ENCODE data around the gene FAAP100. TPM values are rescaled to one million over a fixed set of nuclear protein-coding genes. Genes with fewer than 3 reads are reported as not detected.

Gene FAAP100
- total RNA-seq, 1 donor from 2014 or later: 76.5 TPM

DNA sequence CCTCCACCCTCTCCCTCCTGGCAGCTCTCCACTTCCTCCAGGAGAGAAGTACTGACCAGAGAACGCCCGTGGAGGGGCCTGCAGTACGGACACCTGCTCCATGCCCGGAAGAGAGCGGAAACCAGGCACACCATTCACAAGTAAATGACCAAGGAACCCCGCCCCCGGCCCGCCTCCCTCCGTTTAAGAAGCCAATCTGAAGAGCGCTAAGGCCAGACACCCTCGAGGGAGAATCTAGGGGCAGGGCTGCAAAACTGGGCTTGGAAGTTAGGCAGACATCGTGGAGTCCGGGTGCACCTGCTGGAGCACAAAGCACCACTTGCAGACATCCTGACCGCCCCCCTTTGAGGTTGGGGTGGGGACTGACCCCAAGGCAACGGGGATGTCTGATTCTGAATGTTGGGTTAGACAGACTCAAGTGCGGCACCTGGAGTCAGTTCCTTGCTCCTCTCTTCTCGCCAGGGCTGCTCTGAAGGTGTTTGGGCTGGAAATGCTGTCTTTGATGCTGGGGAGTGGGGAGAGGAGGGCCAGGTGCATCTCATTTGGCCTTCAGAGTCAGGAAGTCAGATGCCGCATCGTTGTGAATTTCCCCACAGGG lies 964 bp upstream of the FAAP100 start:
- H3K9me3 Mint-ChIP-seq: no peaks in the 10 kb centered on the region
- peak overlapping the region; percentile 94 for H3K27ac Mint-ChIP-seq
- peaks cover 24% of the 10 kb centered on the region for H3K4me1 Mint-ChIP-seq
- peak overlapping the region; percentile 91 for H3K4me3 Mint-ChIP-seq
- peaks cover 31% of the 10 kb centered on the region for H3K36me3 Mint-ChIP-seq (ENCODE audit: low read depth)
- peak; percentile 92 for DNase-seq
- no peaks in the 10 kb centered on the region for H3K27me3 Mint-ChIP-seq
- intact Hi-C loops (cut with micrococcal nuclease): loop anchor here (1.0 to 5.0 kb wide), 5 partner anchors 40 to 314 kb away; partner anchors contain the start of genes ACTG1, MRPL12, NDUFAF8 and TEPSIN

GRCh38 chr17:81551458-81552243 lies 502 bp downstream of the FAAP100 start:
- peak overlapping the region; percentile 91 for H3K4me3 Mint-ChIP-seq
- H3K27me3 Mint-ChIP-seq: no peaks in the 10 kb centered on the region
- peak; percentile 77 for DNase-seq
- intact Hi-C loops (cut with micrococcal nuclease): loop anchor here (2.0 to 5.0 kb wide), 4 partner anchors 39 to 299 kb away; partner anchors contain the start of genes ACTG1 and MRPL12
- H3K36me3 Mint-ChIP-seq (ENCODE audit: low read depth): peaks cover 23% of the 10 kb centered on the region
- peaks cover 24% of the 10 kb centered on the region for H3K4me1 Mint-ChIP-seq
- peak overlapping the region; percentile 83 for H3K27ac Mint-ChIP-seq
- no peaks in the 10 kb centered on the region for H3K9me3 Mint-ChIP-seq

DNA sequence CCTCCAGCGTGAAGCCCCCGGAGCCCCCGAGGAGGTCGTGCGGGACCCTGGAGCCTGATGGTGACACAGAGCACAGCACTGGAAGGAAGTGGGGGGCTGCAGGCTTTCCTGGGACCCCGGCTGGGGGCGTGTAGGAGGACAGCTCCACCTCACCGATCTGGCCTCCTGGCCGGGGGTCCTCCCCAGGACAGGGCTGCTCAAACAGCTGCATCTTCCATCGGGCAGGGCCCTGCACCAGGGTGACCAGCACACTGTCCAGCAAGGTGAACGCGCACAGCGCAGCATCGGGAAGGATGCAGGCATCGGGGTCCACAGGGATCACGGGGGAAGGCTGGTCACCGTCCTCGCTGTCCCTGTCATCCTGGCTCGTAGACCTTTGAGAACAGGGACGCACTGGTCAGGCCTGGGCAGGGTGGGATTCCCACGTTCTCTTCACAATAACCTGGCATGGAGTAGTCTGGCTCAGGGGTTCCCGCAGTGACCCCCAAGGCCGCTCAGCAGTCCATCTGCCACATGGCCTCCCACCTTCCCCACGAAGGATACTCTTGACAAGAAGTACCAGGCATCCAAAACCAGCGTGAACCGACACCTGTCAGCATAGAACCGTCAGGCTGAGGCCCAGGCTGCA lies 1.2 kb downstream of the FAAP100 start:
- peaks cover 24% of the 10 kb centered on the region for H3K4me1 Mint-ChIP-seq
- intact Hi-C loops (cut with micrococcal nuclease): loop anchor here (5.0 kb wide), 2 partner anchors 151 to 299 kb away; partner anchors contain the start of gene MRPL12
- no peaks in the 10 kb centered on the region for H3K9me3 Mint-ChIP-seq
- peak overlapping the region; percentile 83 for H3K27ac Mint-ChIP-seq
- H3K27me3 Mint-ChIP-seq: no peaks in the 10 kb centered on the region
- H3K36me3 Mint-ChIP-seq (ENCODE audit: low read depth): peaks cover 26% of the 10 kb centered on the region
- peak overlapping the region; percentile 91 for H3K4me3 Mint-ChIP-seq
- no peak for DNase-seq

- Mint-ChIP-seq H3K27ac (peak overlapping the region; percentile 37), H3K27me3 (no peaks in the 10 kb centered on the region), H3K4me3 (peak overlapping the region; percentile 91), H3K9me3 (no peaks in the 10 kb centered on the region), H3K36me3 (ENCODE audit: low read depth) (peaks cover 26% of the 10 kb centered on the region), H3K4me1 (peaks cover 24% of the 10 kb centered on the region)
- intact Hi-C loops (cut with micrococcal nuclease): loop anchor here (5.0 kb wide), 2 partner anchors 152 to 298 kb away; partner anchors contain the start of gene MRPL12
- DNase-seq: no peak
Measured at GRCh38 chr17:81550285-81550684, 1.9 kb downstream of the FAAP100 start.

GRCh38 chr17:81549826-81550225 lies 2.3 kb downstream of the FAAP100 start:
- Mint-ChIP-seq H3K4me1 (peaks cover 24% of the 10 kb centered on the region), H3K27me3 (no peaks in the 10 kb centered on the region), H3K36me3 (ENCODE audit: low read depth) (peaks cover 28% of the 10 kb centered on the region), H3K27ac (peak overlapping the region; percentile 37), H3K4me3 (peak overlapping the region; percentile 91), H3K9me3 (no peaks in the 10 kb centered on the region)
- no peak for DNase-seq
- intact Hi-C loops (cut with micrococcal nuclease): loop anchor here (5.0 kb wide), 2 partner anchors 152 to 298 kb away; partner anchors contain the start of gene MRPL12

DNA sequence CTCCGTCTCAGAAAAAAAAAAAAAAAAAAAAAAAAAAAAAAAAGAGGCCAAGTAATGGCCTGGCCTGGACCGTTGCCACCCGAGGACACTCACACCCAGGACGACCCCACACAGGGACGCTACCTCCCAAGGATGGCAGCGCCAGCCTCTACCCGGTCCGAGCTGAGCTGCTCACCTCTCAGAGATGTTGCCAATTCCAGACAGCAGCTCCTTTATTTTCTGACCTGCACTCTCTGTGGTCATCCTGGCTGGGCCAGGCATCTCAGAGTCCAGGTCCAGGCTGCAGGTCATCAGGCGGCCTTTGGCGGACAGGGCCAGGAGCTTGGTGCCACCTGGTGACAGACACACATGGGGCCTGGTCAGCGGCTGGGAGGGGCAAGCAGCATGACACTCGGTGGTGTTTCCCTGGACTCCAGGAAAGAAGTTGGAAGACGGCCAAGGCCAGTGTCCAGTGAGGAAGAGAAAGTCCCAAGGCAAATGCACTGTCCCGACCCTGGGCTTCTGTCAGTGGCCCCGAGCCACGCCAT lies 3.1 kb downstream of the FAAP100 start:
- Mint-ChIP-seq H3K4me3 (peak overlapping the region; percentile 91), H3K9me3 (no peaks in the 10 kb centered on the region), H3K27me3 (no peaks in the 10 kb centered on the region), H3K27ac (no peak overlapping the region), H3K36me3 (ENCODE audit: low read depth) (peaks cover 27% of the 10 kb centered on the region), H3K4me1 (peaks cover 20% of the 10 kb centered on the region)
- intact Hi-C loops (cut with micrococcal nuclease): no loop called here
- DNase-seq: no peak

GRCh38 chr17:81547614-81547982 lies 4.6 kb downstream of the FAAP100 start:
- Mint-ChIP-seq H3K36me3 (ENCODE audit: low read depth) (peaks cover 24% of the 10 kb centered on the region), H3K9me3 (no peaks in the 10 kb centered on the region)

GRCh38 chr17:81546906-81547613 lies 5.1 kb downstream of the FAAP100 start:
- Mint-ChIP-seq H3K27ac (no peak overlapping the region), H3K36me3 (ENCODE audit: low read depth) (peaks cover 24% of the 10 kb centered on the region), H3K4me3 (no peak overlapping the region), H3K27me3 (no peaks in the 10 kb centered on the region), H3K9me3 (no peaks in the 10 kb centered on the region), H3K4me1 (peaks cover 10% of the 10 kb centered on the region)
- no peak for DNase-seq
- intact Hi-C loops (cut with micrococcal nuclease): no loop called here

More at GRCh38 chr17:81547614-81547982, 4.6 kb downstream of the FAAP100 start:
- DNase-seq: no peak
- intact Hi-C loops (cut with micrococcal nuclease): no loop called here
- Mint-ChIP-seq H3K4me3 (no peak overlapping the region), H3K27ac (no peak overlapping the region), H3K4me1 (peaks cover 10% of the 10 kb centered on the region), H3K27me3 (no peaks in the 10 kb centered on the region)

DNA sequence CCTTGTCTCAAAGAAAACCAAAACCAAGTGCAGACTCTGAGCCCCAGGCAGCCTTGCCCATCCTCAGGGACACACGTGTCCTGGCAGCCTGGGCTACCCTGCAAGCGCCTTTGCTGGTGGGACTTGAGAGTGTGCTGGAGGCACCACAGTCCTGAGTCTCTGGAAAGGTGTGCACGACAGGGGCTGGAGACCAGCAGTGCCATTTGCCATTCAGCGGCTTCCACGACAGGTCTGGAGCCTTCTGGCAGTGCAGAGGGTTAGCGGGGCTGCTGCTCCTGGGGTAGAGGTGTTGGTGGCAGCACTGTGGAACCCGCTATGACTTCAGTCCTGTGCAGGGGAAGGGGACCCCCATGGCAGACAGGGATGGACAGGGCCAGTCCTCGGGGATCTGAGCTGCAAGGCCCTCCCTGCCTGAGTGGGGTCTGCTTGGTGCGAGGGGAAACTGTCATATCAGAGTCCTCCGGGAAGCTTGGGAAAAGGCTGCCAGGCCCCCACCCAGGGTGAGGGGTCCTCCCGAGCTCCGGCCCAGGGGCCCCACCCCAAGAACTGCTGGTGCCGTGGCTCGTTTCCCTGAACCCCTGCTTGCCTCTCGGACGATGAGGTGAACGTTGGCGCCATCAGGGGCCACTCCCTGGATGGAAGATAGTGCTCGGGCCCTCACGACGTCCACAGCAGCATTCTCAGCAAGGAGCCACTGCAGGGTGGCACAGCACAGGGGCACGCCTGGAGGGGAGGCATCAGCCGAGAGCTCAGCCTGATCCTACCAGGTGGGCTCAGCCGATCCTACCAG lies 6.8 kb downstream of the FAAP100 start:
- H3K27me3 Mint-ChIP-seq: no peaks in the 10 kb centered on the region
- H3K36me3 Mint-ChIP-seq (ENCODE audit: low read depth): peaks cover 26% of the 10 kb centered on the region
- no peaks in the 10 kb centered on the region for H3K9me3 Mint-ChIP-seq
- H3K27ac Mint-ChIP-seq: no peak overlapping the region
- intact Hi-C loops (cut with micrococcal nuclease): no loop called here
- no peak overlapping the region for H3K4me3 Mint-ChIP-seq
- peaks cover 5% of the 10 kb centered on the region for H3K4me1 Mint-ChIP-seq
- DNase-seq: no peak

- Mint-ChIP-seq H3K4me3 (no peak overlapping the region), H3K9me3 (no peaks in the 10 kb centered on the region), H3K27me3 (no peaks in the 10 kb centered on the region), H3K27ac (no peak overlapping the region), H3K36me3 (ENCODE audit: low read depth) (peaks cover 17% of the 10 kb centered on the region), H3K4me1 (peaks cover under 1% of the 10 kb centered on the region)
- intact Hi-C loops (cut with micrococcal nuclease): no loop called here
- DNase-seq: no peak
Measured at GRCh38 chr17:81544281-81544974, 7.7 kb downstream of the FAAP100 start.

DNA sequence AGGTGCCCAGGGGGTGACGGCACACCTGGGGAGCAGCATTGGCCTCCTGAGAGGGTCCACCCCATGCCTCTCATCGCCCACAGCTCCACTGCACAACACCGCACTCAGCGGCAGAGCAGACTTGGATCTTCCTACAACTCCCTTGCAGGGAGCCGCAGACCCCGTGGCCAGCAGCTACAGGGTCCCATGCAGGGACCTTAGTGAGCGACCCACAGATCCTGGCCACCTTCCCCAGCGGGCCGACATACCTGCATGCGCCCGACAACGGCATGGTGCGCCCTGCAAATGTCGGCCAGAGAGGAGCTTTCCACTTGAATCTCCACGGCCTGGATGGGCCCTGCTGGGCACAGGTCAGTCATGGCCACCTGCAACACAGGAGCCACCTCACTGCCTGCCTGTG lies 8.4 kb downstream of the FAAP100 start:
- peaks cover 12% of the 10 kb centered on the region for H3K36me3 Mint-ChIP-seq (ENCODE audit: low read depth)
- H3K27me3 Mint-ChIP-seq: no peaks in the 10 kb centered on the region
- H3K27ac Mint-ChIP-seq: no peak overlapping the region

DNA sequence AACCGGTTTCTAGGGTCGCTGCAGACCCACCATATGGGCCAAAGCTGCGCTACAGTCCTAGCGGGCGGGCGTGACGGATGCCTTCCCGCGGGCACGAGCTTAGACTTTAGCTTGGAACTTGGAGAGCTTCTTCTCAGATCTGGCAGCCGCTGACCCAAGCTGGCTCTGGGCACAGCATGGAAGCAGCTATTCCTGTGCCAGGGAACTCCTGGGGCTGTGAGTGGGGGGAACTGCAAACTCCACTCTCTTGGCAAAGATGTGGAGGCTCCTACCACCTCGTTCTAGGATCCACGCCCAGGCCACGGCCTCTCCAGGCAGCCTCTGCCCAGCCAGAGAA lies 8.8 kb downstream of the FAAP100 start:
- Mint-ChIP-seq H3K27ac (no peak overlapping the region), H3K4me3 (no peak overlapping the region), H3K27me3 (no peaks in the 10 kb centered on the region), H3K4me1 (no peaks in the 10 kb centered on the region), H3K9me3 (no peaks in the 10 kb centered on the region), H3K36me3 (ENCODE audit: low read depth) (peaks cover 14% of the 10 kb centered on the region)
- no peak for DNase-seq
- intact Hi-C loops (cut with micrococcal nuclease): no loop called here

More for the DNA sequence above, 8.4 kb downstream of the FAAP100 start:
- no peak for DNase-seq
- intact Hi-C loops (cut with micrococcal nuclease): no loop called here
- Mint-ChIP-seq H3K4me1 (no peaks in the 10 kb centered on the region), H3K4me3 (no peak overlapping the region), H3K9me3 (no peaks in the 10 kb centered on the region)

Data from activated CD4-positive, alpha-beta T cell treated with anti-CD3 and anti-CD28 coated beads, Interleukin-2, amount 10 ng/mL, durations not matched to agents 24 days and 14 days (primary cell).